GM23338 (cell line): ENCODE data around the gene HOMER1. TPM values are rescaled to one million over a fixed set of nuclear protein-coding genes. Genes with fewer than 3 reads are reported as not detected.

ENCODE experiments used
- ATAC-seq: fragments of 200-7000 bp; cut with Tn5 transposase; 3 replicates; pipeline ENCODE4 v1.9.1; 2020
- DNase-seq: peaks from one replicate; pipeline ENCODE4 v3.0.0-alpha.2; 2015; ENCODE audit warnings: low spot score
- H2AFZ ChIP-seq: fragments of 200-600 bp; sonication (generic); 2 replicates; pipeline ENCODE4 v1.8.0; 2016; ENCODE audit warnings: antibody characterized with exemption, mild to moderate bottlenecking, moderate library complexity
- H3F3A ChIP-seq: fragments of 200-600 bp; sonication (generic); replicated peaks from 2 replicates; pipeline ENCODE4 v1.8.0; 2017; ENCODE audit warnings: antibody characterized with exemption, mixed run types, low read depth
- H3K27ac ChIP-seq: fragments of 200-600 bp; sonication (generic); 2 replicates; pipeline ENCODE4 v1.6.1; 2016; ENCODE audit warnings: low read depth
- H3K27me3 ChIP-seq: fragments of 200-600 bp; sonication (generic); 2 replicates; pipeline ENCODE4 v1.8.0; 2016; ENCODE audit warnings: mild to moderate bottlenecking, mixed run types, moderate library complexity; ENCODE audit not compliant: insufficient read depth
- H3K36me3 ChIP-seq: fragments of 200-600 bp; sonication (generic); 2 replicates; pipeline ENCODE4 v1.8.0; 2016; ENCODE audit warnings: mild to moderate bottlenecking; ENCODE audit not compliant: insufficient read depth
- H3K4me1 ChIP-seq: fragments of 200-600 bp; sonication (generic); 2 replicates; pipeline ENCODE4 v1.8.0; 2016; ENCODE audit warnings: mild to moderate bottlenecking, moderate library complexity; ENCODE audit not compliant: insufficient read depth
- H3K4me2 ChIP-seq: fragments of 200-600 bp; sonication (generic); 2 replicates; pipeline ENCODE4 v1.7.1; 2017; ENCODE audit warnings: mixed run types
- H3K4me3 ChIP-seq: fragments of 200-600 bp; sonication (generic); 2 replicates; pipeline ENCODE4 v1.6.1; 2016; ENCODE audit warnings: mixed run types
- H3K79me2 ChIP-seq: fragments of 200-600 bp; sonication (generic); replicated peaks from 2 replicates; pipeline ENCODE4 v1.8.0; 2017; ENCODE audit warnings: mild to moderate bottlenecking; ENCODE audit not compliant: insufficient read depth
- H3K9me2 ChIP-seq: fragments of 200-600 bp; sonication (generic); 2 replicates; pipeline ENCODE4 v1.8.0; 2017; ENCODE audit not compliant: insufficient read depth
- H4K20me1 ChIP-seq: fragments of 200-600 bp; sonication (generic); replicated peaks from 2 replicates; pipeline ENCODE4 v1.8.0; 2017; ENCODE audit warnings: mild to moderate bottlenecking; ENCODE audit not compliant: insufficient read depth
- H3K27ac Mint-ChIP-seq: 2 replicates; pipeline ENCODE4 v1.8.0; 2020; ENCODE audit warnings: inconsistent platforms, mild to moderate bottlenecking, moderate library complexity, mixed read lengths
- H3K27me3 Mint-ChIP-seq: 3 replicates; pipeline ENCODE4 v1.8.0; 2022; ENCODE audit warnings: low read depth, mild to moderate bottlenecking, moderate library complexity, mixed read lengths, inconsistent platforms; ENCODE audit not compliant: insufficient read depth, poor library complexity
- H3K36me3 Mint-ChIP-seq: 3 replicates; pipeline ENCODE4 v1.8.0; 2021; ENCODE audit warnings: low read depth, mild to moderate bottlenecking, inconsistent platforms, moderate library complexity, mixed read lengths
- H3K4me1 Mint-ChIP-seq: 3 replicates; pipeline ENCODE4 v1.8.0; 2020; ENCODE audit warnings: mild to moderate bottlenecking, inconsistent platforms, mixed read lengths
- H3K4me3 Mint-ChIP-seq: 3 replicates; pipeline ENCODE4 v1.8.0; 2021; ENCODE audit warnings: moderate library complexity, mild to moderate bottlenecking, inconsistent platforms, mixed read lengths
- H3K9me3 Mint-ChIP-seq: 3 replicates; pipeline ENCODE4 v1.8.0; 2020; ENCODE audit warnings: moderate library complexity, mild to moderate bottlenecking, inconsistent platforms, mixed read lengths
- CREB1 ChIP-seq: fragments of 250-450 bp; sonication (Bioruptor Pico); IDR thresholded peaks from 2 replicates; pipeline ENCODE4 v1.5.0; 2020; ENCODE audit warnings: low read depth, mild to moderate bottlenecking, moderate library complexity
- CTCF ChIP-seq, 2 experiments: fragments of 200-600 bp in 1 of 2; sonication (generic) in 1 of 2; conservative IDR thresholded peaks; 2 replicates each; pipeline versions ENCODE4 v1.5.1 to v1.6.1; 2016 to 2017; ENCODE audit warnings: antibody characterized with exemption in 2 of 2, low read depth in 2 of 2, mild to moderate bottlenecking in 2 of 2, moderate library complexity in 1 of 2
- EZH2phosphoT487 ChIP-seq: fragments of 200-600 bp; sonication (generic); IDR thresholded peaks from one replicate; pipeline ENCODE4 v1.8.1; 2018; ENCODE audit warnings: antibody characterized with exemption; ENCODE audit not compliant: unreplicated experiment
- JUNB ChIP-seq: IDR thresholded peaks from one replicate; pipeline ENCODE4 v1.6.1; 2016; ENCODE audit warnings: antibody characterized with exemption; ENCODE audit not compliant: unreplicated experiment
- NANOG ChIP-seq: IDR thresholded peaks from 2 replicates; pipeline ENCODE4 v1.6.1; 2016; ENCODE audit warnings: antibody characterized with exemption, borderline replicate concordance
- POLR2AphosphoS5 ChIP-seq: IDR thresholded peaks from 2 replicates; pipeline ENCODE4 v1.6.1; 2016; ENCODE audit warnings: antibody characterized with exemption, low read depth
- STAT1 ChIP-seq: IDR thresholded peaks from one replicate; pipeline ENCODE4 v1.6.1; 2016; ENCODE audit warnings: antibody characterized with exemption; ENCODE audit not compliant: unreplicated experiment
- ZNF114 ChIP-seq: fragments of 250-450 bp; sonication (Bioruptor Pico); IDR thresholded peaks from 2 replicates; pipeline ENCODE4 v1.5.0; 2020; ENCODE audit warnings: mild to moderate bottlenecking, moderate library complexity
- ZNF331 ChIP-seq: fragments of 250-450 bp; sonication (Bioruptor Pico); IDR thresholded peaks from 2 replicates; pipeline ENCODE4 v1.5.0; 2020; ENCODE audit warnings: low read depth, mild to moderate bottlenecking, moderate library complexity
- polyA plus RNA-seq: library from polyadenylated mRNA; unstranded; fragments of >200 nt; fragmentation: Nextera tagmentation; extraction: Ambion mirVana; gene quantifications from 2 replicates; pipeline ENCODE4 v1.2.1, GENCODE V29; 2016
- total RNA-seq: library from RNA; depleted of rRNA; stranded (reverse); fragments of >200 nt; shearing (Covaris generic); gene quantifications from 2 replicates; pipeline ENCODE4 v1.2.3, GENCODE V29; 2014
- TF ChIP-seq, protein P1 (sequence below): IDR thresholded peaks from one replicate; pipeline ENCODE4 v1.6.1; 2018; ENCODE audit warnings: antibody characterized with exemption; ENCODE audit not compliant: unreplicated experiment
- TF ChIP-seq, protein P2 (sequence below): IDR thresholded peaks from 2 replicates; pipeline ENCODE4 v1.6.1; 2016; ENCODE audit warnings: antibody characterized with exemption

The HOMER1 gene
- total and polyA plus RNA-seq, 2 experiments from 2014 or later, result 45.1 to 80.3 TPM

GRCh38 chr5:79454043-79454442 lies 59.9 kb downstream of the HOMER1 start:
- Mint-ChIP-seq H3K36me3 (peaks cover 18% of the 10 kb centered on the region; the same call in 2 of the 3 replicates), H3K4me1 (peaks cover 2% of the 10 kb centered on the region; the same call in 2 of the 3 replicates), H3K27me3 (no peaks in the 10 kb centered on the region), H3K27ac (no peak overlapping the region), H3K9me3 (no peaks in the 10 kb centered on the region), H3K4me3 (no peak overlapping the region)
- Histone ChIP-seq H3K4me2 (no peak overlapping the region), H3K4me1 (no peaks in the 10 kb centered on the region), H3K27me3 (no peaks in the 10 kb centered on the region), H3K4me3 (no peak overlapping the region), H3K27ac (no peak overlapping the region), H3K9me2 (no peaks in the 10 kb centered on the region), H3K36me3 (no peaks in the 10 kb centered on the region), H4K20me1 (0 out of 2 replicates have a peak, but pooled peaks cover 5% of the 10 kb centered on the region), H3K79me2 (peaks cover 17% of the 10 kb centered on the region), H2AFZ (no peak overlapping the region), H3F3A (no peaks in the 10 kb centered on the region)
- ATAC-seq (no peak), DNase-seq (no peak)
- TF ChIP-seq NANOG, result no peak
- no peak for TF ChIP-seq ZNF331
- TF ChIP-seq EZH2phosphoT487, result no peak

DNA sequence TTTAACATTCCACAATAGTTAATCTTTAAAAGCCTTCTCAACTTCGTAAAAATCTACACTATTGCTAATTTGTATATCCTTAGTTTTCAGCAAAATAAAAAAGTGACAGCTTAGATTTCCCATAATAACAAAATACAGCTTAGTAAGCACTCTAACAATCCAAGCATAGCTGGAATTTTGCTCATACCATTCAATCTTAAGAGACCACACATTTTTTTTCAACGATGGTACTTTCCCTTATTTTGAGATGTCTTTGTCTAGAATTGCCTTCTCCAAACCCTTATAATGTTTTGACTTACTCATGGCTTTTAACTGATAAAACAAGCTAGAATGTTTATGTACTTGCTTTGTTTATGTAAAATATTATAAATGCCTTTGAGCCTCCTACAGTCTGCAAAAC lies 65.6 kb downstream of the HOMER1 start:
- no peaks in the 10 kb centered on the region for H3K27me3 ChIP-seq
- no peaks in the 10 kb centered on the region for H3F3A ChIP-seq
- H2AFZ ChIP-seq, result no peak overlapping the region
- H3K4me2 ChIP-seq, result no peak overlapping the region
- Mint-ChIP-seq H3K9me3 (no peaks in the 10 kb centered on the region), H3K27me3 (no peaks in the 10 kb centered on the region), H3K36me3 (peaks cover 20% of the 10 kb centered on the region; the same call in 2 of the 3 replicates), H3K4me1 (0 out of 3 replicates have a peak, but pooled peaks cover 5% of the 10 kb centered on the region), H3K27ac (no peak overlapping the region), H3K4me3 (no peak overlapping the region)
- ATAC-seq (no peak), DNase-seq (no peak)
- H4K20me1 ChIP-seq, result 0 out of 2 replicates have a peak, but pooled peaks cover 3% of the 10 kb centered on the region
- no peaks in the 10 kb centered on the region for H3K79me2 ChIP-seq
- TF ChIP-seq EZH2phosphoT487 (no peak), POLR2AphosphoS5 (no peak), CREB1 (CRISPR knock-in tag) (no peak), CTCF (conservative IDR thresholded peaks at IDR 0.05; ENCODE audit: low read depth in 2 of 2) (no peak), STAT1 (no peak), ZNF114 (CRISPR knock-in tag) (no peak), ZNF331 (no peak), JUNB (no peak)
- TF ChIP-seq, protein P1, sequence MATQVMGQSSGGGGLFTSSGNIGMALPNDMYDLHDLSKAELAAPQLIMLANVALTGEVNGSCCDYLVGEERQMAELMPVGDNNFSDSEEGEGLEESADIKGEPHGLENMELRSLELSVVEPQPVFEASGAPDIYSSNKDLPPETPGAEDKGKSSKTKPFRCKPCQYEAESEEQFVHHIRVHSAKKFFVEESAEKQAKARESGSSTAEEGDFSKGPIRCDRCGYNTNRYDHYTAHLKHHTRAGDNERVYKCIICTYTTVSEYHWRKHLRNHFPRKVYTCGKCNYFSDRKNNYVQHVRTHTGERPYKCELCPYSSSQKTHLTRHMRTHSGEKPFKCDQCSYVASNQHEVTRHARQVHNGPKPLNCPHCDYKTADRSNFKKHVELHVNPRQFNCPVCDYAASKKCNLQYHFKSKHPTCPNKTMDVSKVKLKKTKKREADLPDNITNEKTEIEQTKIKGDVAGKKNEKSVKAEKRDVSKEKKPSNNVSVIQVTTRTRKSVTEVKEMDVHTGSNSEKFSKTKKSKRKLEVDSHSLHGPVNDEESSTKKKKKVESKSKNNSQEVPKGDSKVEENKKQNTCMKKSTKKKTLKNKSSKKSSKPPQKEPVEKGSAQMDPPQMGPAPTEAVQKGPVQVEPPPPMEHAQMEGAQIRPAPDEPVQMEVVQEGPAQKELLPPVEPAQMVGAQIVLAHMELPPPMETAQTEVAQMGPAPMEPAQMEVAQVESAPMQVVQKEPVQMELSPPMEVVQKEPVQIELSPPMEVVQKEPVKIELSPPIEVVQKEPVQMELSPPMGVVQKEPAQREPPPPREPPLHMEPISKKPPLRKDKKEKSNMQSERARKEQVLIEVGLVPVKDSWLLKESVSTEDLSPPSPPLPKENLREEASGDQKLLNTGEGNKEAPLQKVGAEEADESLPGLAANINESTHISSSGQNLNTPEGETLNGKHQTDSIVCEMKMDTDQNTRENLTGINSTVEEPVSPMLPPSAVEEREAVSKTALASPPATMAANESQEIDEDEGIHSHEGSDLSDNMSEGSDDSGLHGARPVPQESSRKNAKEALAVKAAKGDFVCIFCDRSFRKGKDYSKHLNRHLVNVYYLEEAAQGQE, result no peak
- TF ChIP-seq, protein P2, sequence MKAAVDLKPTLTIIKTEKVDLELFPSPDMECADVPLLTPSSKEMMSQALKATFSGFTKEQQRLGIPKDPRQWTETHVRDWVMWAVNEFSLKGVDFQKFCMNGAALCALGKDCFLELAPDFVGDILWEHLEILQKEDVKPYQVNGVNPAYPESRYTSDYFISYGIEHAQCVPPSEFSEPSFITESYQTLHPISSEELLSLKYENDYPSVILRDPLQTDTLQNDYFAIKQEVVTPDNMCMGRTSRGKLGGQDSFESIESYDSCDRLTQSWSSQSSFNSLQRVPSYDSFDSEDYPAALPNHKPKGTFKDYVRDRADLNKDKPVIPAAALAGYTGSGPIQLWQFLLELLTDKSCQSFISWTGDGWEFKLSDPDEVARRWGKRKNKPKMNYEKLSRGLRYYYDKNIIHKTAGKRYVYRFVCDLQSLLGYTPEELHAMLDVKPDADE, result no peak
- H3K9me2 ChIP-seq, result no peaks in the 10 kb centered on the region
- H3K4me3 ChIP-seq, result no peak overlapping the region
- no peak overlapping the region for H3K27ac ChIP-seq
- H3K36me3 ChIP-seq, result no peaks in the 10 kb centered on the region
- no peaks in the 10 kb centered on the region for H3K4me1 ChIP-seq
